Measurements from ENCODE around the gene TRIM23.

Gene TRIM23

DNA sequence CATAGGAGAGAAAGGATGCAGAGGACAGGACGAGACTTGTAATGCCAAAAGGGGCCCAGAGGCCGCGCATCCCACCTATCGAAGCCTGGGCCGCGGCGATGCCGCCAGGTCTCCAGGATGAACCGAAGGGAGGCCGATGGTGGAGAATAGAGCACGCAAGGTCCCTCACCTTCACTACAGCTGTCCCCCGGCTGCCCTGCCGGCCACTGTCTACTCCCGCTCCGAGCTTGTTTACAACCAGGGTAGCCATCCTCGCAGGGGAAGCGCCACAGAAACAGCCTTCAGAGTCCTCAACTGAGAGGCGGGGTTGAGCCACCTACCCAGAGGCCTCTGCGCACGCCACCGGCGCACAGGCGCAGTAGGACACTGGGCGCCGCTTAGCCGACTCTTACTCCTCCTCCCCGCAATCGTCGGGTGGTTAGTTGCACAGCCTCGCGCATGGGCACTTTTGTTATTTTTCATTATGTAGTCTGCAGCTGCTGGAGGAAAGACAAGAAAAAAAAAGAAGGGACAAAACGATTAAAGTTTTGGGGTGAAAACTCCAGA lies at the start of gene TRIM23:
TRIM23 (minus strand) TSS at position 309 of the 546 bp plus-strand sequence; CDS start at position 250, 59 bp downstream.
- TF ChIP-seq, protein P1, sequence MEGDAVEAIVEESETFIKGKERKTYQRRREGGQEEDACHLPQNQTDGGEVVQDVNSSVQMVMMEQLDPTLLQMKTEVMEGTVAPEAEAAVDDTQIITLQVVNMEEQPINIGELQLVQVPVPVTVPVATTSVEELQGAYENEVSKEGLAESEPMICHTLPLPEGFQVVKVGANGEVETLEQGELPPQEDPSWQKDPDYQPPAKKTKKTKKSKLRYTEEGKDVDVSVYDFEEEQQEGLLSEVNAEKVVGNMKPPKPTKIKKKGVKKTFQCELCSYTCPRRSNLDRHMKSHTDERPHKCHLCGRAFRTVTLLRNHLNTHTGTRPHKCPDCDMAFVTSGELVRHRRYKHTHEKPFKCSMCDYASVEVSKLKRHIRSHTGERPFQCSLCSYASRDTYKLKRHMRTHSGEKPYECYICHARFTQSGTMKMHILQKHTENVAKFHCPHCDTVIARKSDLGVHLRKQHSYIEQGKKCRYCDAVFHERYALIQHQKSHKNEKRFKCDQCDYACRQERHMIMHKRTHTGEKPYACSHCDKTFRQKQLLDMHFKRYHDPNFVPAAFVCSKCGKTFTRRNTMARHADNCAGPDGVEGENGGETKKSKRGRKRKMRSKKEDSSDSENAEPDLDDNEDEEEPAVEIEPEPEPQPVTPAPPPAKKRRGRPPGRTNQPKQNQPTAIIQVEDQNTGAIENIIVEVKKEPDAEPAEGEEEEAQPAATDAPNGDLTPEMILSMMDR (IDR thresholded peaks at IDR 0.05; ENCODE audit: low read depth, low read length): no peak
- peak within 1 kb of the TSS; percentile 98 for H3K4me3 ChIP-seq (ENCODE audit: low read depth, low read length)
- in situ Hi-C loops (cut with HindIII; ENCODE audit: low sequenced_read_pairs): no loop called here
- DNase-seq (ENCODE audit: low read depth, low spot score): peak; percentile 97

DNA sequence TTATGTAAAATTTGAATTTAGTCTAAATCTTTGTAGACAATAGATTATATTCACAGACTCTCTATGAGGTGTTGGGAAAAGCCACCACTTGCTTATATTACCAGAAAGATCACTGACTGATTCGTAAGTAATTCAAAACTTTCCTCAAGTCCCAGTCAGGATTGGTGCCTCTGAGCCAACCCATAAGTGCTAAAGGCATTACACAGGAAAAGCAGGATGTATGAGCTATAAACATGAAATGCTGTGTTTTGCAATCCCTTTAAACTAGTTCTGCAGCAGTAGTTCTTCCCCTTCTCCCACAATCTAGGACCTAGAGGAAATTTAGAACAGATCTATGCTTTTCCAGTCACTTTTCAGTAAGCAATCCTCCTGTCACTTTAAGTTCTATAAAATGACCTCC lies 48.7 kb upstream of the TRIM23 start:
- in situ Hi-C loops (cut with HindIII; ENCODE audit: low sequenced_read_pairs): no loop called here
- DNase-seq (ENCODE audit: low read depth, low spot score): no peak
- no peak overlapping the region for H3K4me3 ChIP-seq (ENCODE audit: low read depth, low read length)
- TF ChIP-seq, protein P1 (IDR thresholded peaks at IDR 0.05; ENCODE audit: low read depth, low read length): no peak

DNA sequence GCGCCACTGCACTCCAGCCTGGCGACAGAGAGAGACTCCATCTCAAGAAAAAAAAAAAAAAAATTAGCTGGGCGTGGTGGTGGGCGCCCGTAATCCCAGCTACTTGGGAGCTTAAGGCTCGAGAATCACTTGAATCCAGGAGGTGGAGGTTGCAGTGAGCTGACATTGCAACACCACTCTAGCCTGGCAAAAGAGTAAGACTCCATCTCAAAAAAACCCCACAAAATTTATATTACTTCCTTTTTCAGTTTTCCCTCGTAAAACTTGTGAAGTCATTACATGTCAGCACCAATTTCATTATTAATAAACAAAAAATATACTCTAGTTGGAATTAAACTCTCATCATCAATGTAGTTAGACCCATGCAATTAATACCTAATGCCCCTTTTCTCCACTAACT lies 44.6 kb upstream of the TRIM23 start:
- in situ Hi-C loops (cut with HindIII; ENCODE audit: low sequenced_read_pairs): no loop called here
- H3K4me3 ChIP-seq (ENCODE audit: low read depth, low read length): no peak overlapping the region
- no peak for DNase-seq (ENCODE audit: low read depth, low spot score)
- TF ChIP-seq, protein P1 (IDR thresholded peaks at IDR 0.05; ENCODE audit: low read depth, low read length): no peak

DNA sequence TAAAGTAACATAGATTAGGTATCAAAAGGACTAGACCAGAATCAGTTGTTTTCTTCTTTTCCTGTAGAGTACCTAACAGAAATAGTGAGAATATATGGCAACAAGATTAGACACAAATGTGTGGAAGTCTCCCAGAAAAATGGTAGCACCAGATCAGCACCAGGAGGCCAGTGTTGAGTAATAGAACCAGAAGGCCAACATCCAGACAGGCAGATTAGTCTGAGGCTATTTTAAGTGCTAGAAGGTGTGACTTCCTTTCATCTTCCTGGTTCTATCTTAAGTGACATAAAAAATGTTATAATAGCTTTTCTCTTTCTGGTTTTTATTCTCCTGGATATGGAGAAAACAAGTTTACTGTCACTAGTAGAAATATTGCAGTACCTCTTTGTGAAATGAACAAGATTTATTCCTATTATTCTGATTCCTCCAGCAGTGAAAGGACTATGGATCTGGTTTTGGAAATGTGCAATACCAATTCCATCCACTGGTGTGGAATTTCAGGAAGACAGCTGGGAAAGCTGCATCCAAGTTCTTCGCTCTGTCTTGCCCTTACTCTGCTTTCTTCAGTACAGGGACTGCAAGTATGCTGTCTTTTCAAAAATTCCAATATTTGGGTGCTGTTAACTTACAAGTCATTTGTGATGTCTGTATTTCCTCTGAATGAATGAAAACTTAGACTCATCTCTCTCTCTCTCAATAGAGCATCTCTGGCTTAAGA lies 39.8 kb upstream of the TRIM23 start:
- in situ Hi-C loops (cut with HindIII; ENCODE audit: low sequenced_read_pairs): no loop called here
- no peak overlapping the region for H3K4me3 ChIP-seq (ENCODE audit: low read depth, low read length)
- DNase-seq (ENCODE audit: low read depth, low spot score): peak; percentile 6
- TF ChIP-seq, protein P1 (IDR thresholded peaks at IDR 0.05; ENCODE audit: low read depth, low read length): peak; percentile 48

DNA sequence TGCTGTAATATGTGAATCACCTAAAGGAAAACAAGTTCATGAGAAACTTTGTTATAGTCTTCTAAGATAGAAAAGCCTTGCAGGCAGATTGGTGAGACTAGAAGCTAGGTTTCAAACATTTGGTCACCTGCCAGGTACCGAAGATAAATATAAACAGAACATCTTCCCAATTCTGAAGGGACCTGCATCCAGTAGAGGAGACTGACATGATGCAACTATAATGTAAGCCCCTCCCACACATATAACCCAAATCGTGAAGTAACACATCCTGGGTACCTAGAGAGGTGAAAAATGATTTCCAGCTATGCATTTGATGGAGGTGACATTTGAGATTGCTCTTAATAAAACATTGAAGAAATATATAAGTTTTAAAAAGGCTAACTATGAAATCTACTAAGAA lies 30.6 kb upstream of the TRIM23 start:
- in situ Hi-C loops (cut with HindIII; ENCODE audit: low sequenced_read_pairs): no loop called here
- DNase-seq (ENCODE audit: low read depth, low spot score): no peak

DNA sequence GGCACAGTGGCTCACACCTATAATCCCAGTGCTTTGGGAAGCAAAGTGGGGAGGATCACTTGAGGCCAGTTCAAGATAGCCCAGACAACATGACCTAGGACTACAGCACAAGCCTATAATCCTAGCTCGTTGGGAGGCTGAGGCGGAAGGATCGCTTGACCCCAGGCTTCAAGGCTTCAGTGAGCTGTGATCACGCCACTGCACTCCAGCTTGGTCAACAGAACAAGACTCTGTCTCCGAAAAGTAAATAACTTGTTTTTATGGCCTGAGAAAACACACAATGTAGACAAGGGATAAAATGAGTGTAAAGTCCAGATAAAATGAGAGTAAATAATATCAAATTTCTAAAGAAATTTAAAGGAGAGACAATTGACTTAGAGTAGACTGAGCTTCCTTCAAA lies 27.0 kb upstream of the TRIM23 start:
- TF ChIP-seq, protein P1 (IDR thresholded peaks at IDR 0.05; ENCODE audit: low read depth, low read length): no peak
- no peak for DNase-seq (ENCODE audit: low read depth, low spot score)
- in situ Hi-C loops (cut with HindIII; ENCODE audit: low sequenced_read_pairs): no loop called here
- H3K4me3 ChIP-seq (ENCODE audit: low read depth, low read length): no peak overlapping the region

More for the DNA sequence above, 30.6 kb upstream of the TRIM23 start:
- no peak overlapping the region for H3K4me3 ChIP-seq (ENCODE audit: low read depth, low read length)
- TF ChIP-seq, protein P1 (IDR thresholded peaks at IDR 0.05; ENCODE audit: low read depth, low read length): no peak

All from astrocyte of the spinal cord (primary cell).